ENCODE data around the gene PI16.

Gene PI16

GRCh38 chr6:36958775-36959554 lies 4.4 kb downstream of the PI16 start:
- DNase-seq: no peak

- DNase-seq: no peak
These were observed 5.2 kb downstream of the PI16 start for GRCh38 chr6:36959555-36960250.

GRCh38 chr6:36961441-36962435 lies 7.2 kb downstream of the PI16 start:
- no peak for DNase-seq

DNA sequence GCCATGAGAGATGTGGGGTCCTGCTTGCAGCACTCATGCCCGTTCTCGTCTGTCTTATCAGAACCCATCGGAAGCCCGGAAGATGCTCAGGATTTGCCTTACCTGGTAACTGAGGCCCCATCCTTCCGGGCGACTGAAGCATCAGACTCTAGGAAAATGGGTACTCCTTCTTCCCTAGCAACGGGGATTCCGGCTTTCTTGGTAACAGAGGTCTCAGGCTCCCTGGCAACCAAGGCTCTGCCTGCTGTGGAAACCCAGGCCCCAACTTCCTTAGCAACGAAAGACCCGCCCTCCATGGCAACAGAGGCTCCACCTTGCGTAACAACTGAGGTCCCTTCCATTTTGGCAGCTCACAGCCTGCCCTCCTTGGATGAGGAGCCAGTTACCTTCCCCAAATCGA lies 8.3 kb downstream of the PI16 start:
- DNase-seq: peak; percentile 54

GRCh38 chr6:36963451-36964290 lies 9.1 kb downstream of the PI16 start:
- no peak for DNase-seq

DNA sequence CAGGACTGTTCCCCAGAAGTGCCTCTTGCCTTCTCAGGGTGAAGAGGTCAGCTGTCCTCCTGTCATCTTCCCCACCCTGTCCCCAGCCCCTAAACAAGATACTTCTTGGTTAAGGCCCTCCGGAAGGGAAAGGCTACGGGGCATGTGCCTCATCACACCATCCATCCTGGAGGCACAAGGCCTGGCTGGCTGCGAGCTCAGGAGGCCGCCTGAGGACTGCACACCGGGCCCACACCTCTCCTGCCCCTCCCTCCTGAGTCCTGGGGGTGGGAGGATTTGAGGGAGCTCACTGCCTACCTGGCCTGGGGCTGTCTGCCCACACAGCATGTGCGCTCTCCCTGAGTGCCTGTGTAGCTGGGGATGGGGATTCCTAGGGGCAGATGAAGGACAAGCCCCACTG lies 9.8 kb downstream of the PI16 start:
- DNase-seq: no peak

GRCh38 chr6:36964908-36965307 lies 10.4 kb downstream of the PI16 start:
- DNase-seq: no peak

DNA sequence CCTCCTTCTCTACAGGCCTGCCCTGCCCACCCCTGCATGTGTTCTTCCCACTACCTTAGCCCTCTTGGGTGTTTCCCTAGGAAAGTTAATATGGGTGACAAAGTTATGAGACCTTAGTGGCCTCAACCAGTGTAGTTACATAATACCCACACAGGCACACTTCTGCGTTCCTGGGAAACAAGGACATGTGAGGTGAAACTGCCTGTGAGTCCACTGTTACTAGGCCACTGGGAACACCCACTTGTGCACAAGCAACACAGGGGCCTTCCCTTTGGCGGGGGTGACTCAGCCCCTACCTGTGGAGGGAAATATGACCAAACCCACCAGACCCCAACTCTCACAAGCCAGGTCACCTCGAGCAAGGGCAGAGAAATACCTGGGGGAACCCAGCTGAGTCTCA lies 12.8 kb downstream of the PI16 start:
- no peak for DNase-seq

- DNase-seq: no peak
These were observed 13.2 kb downstream of the PI16 start for GRCh38 chr6:36967757-36968156.

DNA sequence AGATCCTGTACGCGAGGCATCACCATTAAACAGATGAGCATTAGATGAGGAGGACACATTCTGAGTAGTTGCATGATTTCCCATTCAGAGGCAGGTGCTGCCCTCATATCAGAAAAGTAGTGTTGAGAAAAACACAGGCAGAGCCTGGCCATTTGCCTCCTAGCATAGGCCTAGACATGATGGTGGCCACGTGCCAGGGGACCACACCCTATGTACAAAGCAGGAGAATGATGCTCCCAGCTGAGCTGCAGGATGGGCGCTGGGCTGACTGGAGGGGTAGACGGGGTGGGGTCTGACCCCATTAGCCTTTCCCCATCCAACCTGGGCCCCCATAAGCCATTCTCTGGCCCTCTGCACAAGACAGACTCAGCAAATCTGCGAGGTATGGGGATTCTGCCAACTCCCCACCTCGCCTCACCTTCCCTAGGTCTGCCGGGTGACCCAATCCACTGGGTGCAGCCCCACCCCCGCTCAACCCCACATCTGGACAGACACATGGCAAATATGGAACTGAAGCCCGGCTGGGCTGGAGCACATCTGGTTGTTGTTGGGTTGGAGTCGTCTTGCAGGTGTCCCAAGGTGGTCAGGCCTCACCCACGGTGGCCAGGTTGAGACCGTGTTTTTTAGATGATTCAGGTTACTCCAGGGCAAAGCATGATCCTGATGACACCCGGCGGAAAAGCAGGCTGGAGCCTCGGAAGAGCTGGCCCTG lies 13.9 kb downstream of the PI16 start:
- DNase-seq: no peak

DNA sequence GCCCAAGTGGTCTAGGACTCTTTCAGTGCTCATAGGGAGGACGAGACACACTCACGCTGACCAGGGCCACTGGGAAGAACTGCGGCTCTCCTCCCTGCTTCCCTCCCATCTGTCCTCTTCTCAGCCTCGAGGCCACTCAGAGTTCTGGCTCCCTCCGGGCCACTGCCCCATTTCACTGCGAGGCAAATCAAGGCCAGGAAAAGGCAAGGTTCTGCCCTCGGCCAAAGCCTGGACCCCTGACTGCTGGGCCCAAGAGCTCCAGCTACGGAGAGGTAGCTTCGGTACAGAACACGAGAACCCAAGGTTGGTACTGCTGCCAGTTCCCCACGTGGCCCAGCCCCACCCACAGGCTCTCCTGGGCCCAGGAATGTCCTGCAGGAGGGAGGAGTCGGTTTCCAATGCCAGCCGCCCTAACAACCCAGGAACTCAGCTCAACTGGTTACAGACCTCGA lies 14.7 kb downstream of the PI16 start:
- no peak for DNase-seq

- DNase-seq: no peak
These were observed 15.7 kb downstream of the PI16 start for GRCh38 chr6:36969988-36970891.

GRCh38 chr6:36970892-36971842 lies 16.6 kb downstream of the PI16 start:
- no peak for DNase-seq

DNA sequence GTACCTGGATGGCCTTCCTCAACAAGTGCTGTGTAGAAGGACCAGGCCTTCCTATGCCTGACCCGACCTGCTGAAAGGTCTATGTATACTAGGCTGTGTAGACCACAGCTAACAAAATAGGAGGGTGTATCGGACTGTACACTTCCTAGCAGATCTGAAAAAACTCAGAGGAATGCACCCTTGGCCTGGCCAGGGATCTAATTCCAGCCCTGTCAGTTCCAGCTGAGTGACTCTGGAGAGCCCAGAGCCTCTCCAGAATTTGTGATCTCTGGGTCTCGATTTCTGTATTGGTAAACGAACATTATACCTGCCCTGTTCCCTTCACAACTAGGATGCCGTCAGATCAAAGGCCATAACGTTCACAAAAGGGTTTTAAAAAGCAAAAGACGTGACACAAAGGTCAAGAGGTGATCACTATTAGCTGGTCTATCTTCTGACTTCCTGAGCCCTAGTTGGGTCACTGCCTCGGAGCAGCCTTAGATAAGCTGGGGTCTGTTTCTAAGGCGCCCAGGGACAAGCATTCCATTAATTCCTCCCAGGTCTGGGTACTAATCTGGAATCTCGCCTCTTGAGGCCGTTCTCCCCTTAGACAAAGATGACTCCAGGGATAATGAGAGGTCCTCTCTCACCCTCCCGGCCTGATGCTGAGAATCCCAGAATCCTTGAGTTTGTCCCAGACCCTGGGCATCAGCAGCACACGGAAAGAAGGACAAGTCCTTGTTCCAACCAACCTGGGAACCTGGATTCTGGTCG lies 17.6 kb downstream of the PI16 start:
- DNase-seq: no peak

DNA sequence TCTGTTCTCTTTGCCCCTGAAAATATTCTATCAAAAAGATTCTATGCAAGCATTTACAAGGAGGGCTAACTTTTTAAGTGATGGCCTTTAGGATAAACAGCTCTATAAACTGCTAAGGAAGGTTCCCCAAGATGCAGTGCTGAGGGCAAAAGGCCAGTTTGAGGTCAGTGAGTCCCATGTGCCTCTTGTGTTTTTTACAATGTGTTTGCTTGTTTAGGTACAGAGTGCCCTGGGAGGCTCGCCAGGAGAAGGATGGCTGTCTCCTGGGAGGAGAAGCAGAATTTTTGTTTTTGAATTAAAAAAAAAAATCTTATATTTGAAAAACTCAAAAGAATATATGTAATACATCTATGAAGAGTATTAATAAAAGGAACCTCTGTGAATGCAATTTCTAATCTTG lies 18.7 kb downstream of the PI16 start:
- DNase-seq: no peak

DNA sequence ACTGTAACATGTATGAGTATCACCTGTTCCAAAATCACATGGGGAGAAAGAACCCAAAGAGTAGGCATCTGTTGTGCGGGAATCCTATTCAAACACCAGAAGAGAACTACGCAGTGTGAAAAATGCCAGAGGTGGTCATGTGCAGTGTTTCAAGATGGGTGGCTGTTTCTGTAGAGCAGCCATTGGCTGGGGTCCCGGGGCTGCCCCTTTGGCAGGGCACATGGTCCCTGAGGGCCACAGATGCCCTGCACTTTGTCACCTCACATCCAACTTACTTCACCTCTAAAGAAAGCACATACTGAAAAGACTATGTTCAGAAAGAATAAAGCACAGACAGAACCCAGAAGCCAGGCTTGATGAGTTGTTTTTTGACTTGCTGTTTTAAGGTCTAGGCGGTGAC lies 19.1 kb downstream of the PI16 start:
- DNase-seq: peak; percentile 8

DNA sequence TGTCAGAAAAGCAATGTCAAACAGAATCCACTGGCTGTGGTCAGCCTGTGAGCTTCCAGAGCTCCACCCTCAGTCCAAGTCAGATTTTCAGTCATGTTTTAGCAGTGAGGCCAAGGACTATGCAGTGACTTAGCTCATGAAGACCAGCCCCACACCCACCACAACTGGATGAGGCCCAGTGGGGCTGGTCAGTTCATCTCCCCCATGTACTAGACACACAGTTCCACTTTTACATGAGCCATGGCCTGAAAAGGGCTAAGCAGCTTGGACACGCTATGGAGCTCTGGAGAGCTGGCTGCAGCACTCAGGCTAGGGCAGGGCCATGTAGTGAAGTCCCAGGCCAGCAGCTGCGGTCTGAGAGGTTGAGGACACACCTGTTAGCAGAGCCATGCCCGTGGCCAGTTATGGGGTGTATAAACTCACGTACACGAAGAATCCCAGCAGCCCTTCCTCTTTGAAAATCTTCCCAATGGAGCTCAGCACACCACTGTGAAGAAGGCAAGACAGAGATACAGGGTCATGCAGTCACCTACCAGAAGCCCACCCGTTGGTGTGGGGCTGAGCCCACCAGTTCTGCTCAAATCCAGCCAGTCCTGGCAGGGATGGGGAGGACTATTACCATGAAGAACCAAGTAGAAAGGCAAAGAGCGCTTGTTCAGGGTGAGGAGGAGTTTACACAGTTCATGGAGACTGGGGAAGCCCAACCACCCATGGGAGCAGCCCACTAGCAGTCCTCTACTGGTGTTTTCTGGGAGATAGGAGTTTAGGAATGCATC lies 20.9 kb downstream of the PI16 start:
- peak; percentile 15 for DNase-seq

- DNase-seq: no peak
These were observed 21.4 kb downstream of the PI16 start for GRCh38 chr6:36976007-36976264.

Data from left hindlimb (tissue), 1 donor.